IPS DF 6.9 (cell line): ENCODE results near the gene RSRC1.

Source experiments
- DNase-seq: peaks from one replicate; pipeline ENCODE4 v3.0.0-alpha.2; 2013; ENCODE audit warnings: low read depth, low spot score
- H3K27ac ChIP-seq: one replicate; pipeline ENCODE4 v1.5.1; 2013; ENCODE audit warnings: low read length, control low read depth
- H3K27me3 ChIP-seq: 2 replicates; pipeline ENCODE4 v1.6.1; 2013; ENCODE audit warnings: mild to moderate bottlenecking, low read length; ENCODE audit not compliant: control insufficient read depth, insufficient read depth
- H3K36me3 ChIP-seq: 2 replicates; pipeline ENCODE4 v1.6.1; 2013; ENCODE audit warnings: low read length; ENCODE audit not compliant: control insufficient read depth, insufficient read depth
- H3K4me1 ChIP-seq: 2 replicates; pipeline ENCODE4 v1.6.1; 2013; ENCODE audit warnings: low read length; ENCODE audit not compliant: control insufficient read depth, insufficient read depth
- H3K4me3 ChIP-seq: 2 replicates; pipeline ENCODE4 v1.5.1; 2013; ENCODE audit warnings: mild to moderate bottlenecking, low read length
- H3K9me3 ChIP-seq: 2 replicates; pipeline ENCODE4 v1.6.1; 2013; ENCODE audit warnings: low read length, inconsistent platforms; ENCODE audit not compliant: control insufficient read depth, insufficient read depth
- WGBS: extraction: QIAGEN DNeasy Blood & Tissue Kit; methylation state at CpG from one replicate; pipeline ENCODE4 v1.1.7; 2013; ENCODE audit warnings: mixed read lengths, missing lambda C conversion rate; ENCODE audit not compliant: insufficient read length, insufficient coverage; 5-methylcytosine and 5-hydroxymethylcytosine counted together

The RSRC1 gene

GRCh38 chr3:158128755-158129154, 18.9 kb downstream of the RSRC1 start:
- Histone ChIP-seq H3K27ac (no peak overlapping the region), H3K27me3 (no peaks in the 10 kb centered on the region), H3K4me1 (no peaks in the 10 kb centered on the region; the same call in 1 of the 2 replicates), H3K9me3 (no peaks in the 10 kb centered on the region), H3K4me3 (no peak overlapping the region), H3K36me3 (no peaks in the 10 kb centered on the region)
- no CpG with 5 or more reads among the region's 6 CpGs for WGBS
- no peak for DNase-seq

- DNase-seq, result no peak
- WGBS, result no CpG with 5 or more reads among the region's 2 CpGs
- no peaks in the 10 kb centered on the region for H3K4me1 ChIP-seq
- H3K27me3 ChIP-seq, result no peaks in the 10 kb centered on the region
- H3K9me3 ChIP-seq, result no peaks in the 10 kb centered on the region
- H3K27ac ChIP-seq, result no peak overlapping the region
- no peaks in the 10 kb centered on the region for H3K36me3 ChIP-seq
- no peak overlapping the region for H3K4me3 ChIP-seq
Measured at GRCh38 chr3:158134363-158134762, 24.5 kb downstream of the RSRC1 start.

- no peak overlapping the region for H3K4me3 ChIP-seq
- DNase-seq, result no peak
- H3K36me3 ChIP-seq, result no peaks in the 10 kb centered on the region
- H3K9me3 ChIP-seq, result no peaks in the 10 kb centered on the region
- no peaks in the 10 kb centered on the region for H3K4me1 ChIP-seq
- no peak overlapping the region for H3K27ac ChIP-seq
- WGBS, result no CpG with 5 or more reads among the region's 2 CpGs
- no peaks in the 10 kb centered on the region for H3K27me3 ChIP-seq
Measured at GRCh38 chr3:158140396-158140795, 30.5 kb downstream of the RSRC1 start.

- no peak overlapping the region for H3K27ac ChIP-seq
- no peaks in the 10 kb centered on the region for H3K27me3 ChIP-seq
- H3K4me3 ChIP-seq, result no peak overlapping the region
- no peaks in the 10 kb centered on the region for H3K9me3 ChIP-seq
- no peaks in the 10 kb centered on the region for H3K4me1 ChIP-seq
- no peak for DNase-seq
- no CpG with 5 or more reads among the region's 2 CpGs for WGBS
- no peaks in the 10 kb centered on the region for H3K36me3 ChIP-seq
Measured at GRCh38 chr3:158148218-158148617, 38.3 kb downstream of the RSRC1 start.

GRCh38 chr3:158152186-158152585, 42.3 kb downstream of the RSRC1 start:
- WGBS, result no CpG with 5 or more reads among the region's 2 CpGs
- Histone ChIP-seq H3K9me3 (no peaks in the 10 kb centered on the region), H3K36me3 (no peaks in the 10 kb centered on the region), H3K4me1 (no peaks in the 10 kb centered on the region), H3K27ac (no peak overlapping the region), H3K27me3 (no peaks in the 10 kb centered on the region), H3K4me3 (no peak overlapping the region)
- no peak for DNase-seq

GRCh38 chr3:158158969-158159368, 49.1 kb downstream of the RSRC1 start:
- H3K9me3 ChIP-seq, result no peaks in the 10 kb centered on the region
- H3K27me3 ChIP-seq, result no peaks in the 10 kb centered on the region
- H3K4me3 ChIP-seq, result no peak overlapping the region
- no peaks in the 10 kb centered on the region for H3K36me3 ChIP-seq
- H3K27ac ChIP-seq, result no peak overlapping the region
- no peaks in the 10 kb centered on the region for H3K4me1 ChIP-seq
- no peak for DNase-seq

GRCh38 chr3:158159714-158160113, 49.8 kb downstream of the RSRC1 start:
- H3K36me3 ChIP-seq, result no peaks in the 10 kb centered on the region

GRCh38 chr3:158160958-158161357, 51.1 kb downstream of the RSRC1 start:
- Histone ChIP-seq H3K9me3 (no peaks in the 10 kb centered on the region), H3K4me3 (no peak overlapping the region), H3K4me1 (no peaks in the 10 kb centered on the region), H3K27ac (no peak overlapping the region), H3K27me3 (no peaks in the 10 kb centered on the region), H3K36me3 (no peaks in the 10 kb centered on the region)
- DNase-seq, result no peak

More at GRCh38 chr3:158159714-158160113, 49.8 kb downstream of the RSRC1 start:
- Histone ChIP-seq H3K27me3 (no peaks in the 10 kb centered on the region), H3K4me3 (no peak overlapping the region), H3K27ac (no peak overlapping the region), H3K9me3 (no peaks in the 10 kb centered on the region), H3K4me1 (no peaks in the 10 kb centered on the region)
- no peak for DNase-seq
- WGBS, result no CpG with 5 or more reads among the region's 3 CpGs

GRCh38 chr3:158165141-158165655, 55.3 kb downstream of the RSRC1 start:
- Histone ChIP-seq H3K27ac (no peak overlapping the region), H3K4me1 (no peaks in the 10 kb centered on the region), H3K4me3 (no peak overlapping the region), H3K27me3 (no peaks in the 10 kb centered on the region), H3K9me3 (no peaks in the 10 kb centered on the region), H3K36me3 (no peaks in the 10 kb centered on the region)
- no peak for DNase-seq
- whole genome bisulfite sequencing, result no CpG with 5 or more reads among the region's 5 CpGs

GRCh38 chr3:158165730-158166129, 55.8 kb downstream of the RSRC1 start:
- H3K27me3 ChIP-seq, result no peaks in the 10 kb centered on the region
- no peaks in the 10 kb centered on the region for H3K4me1 ChIP-seq
- no peak overlapping the region for H3K4me3 ChIP-seq
- no peak for DNase-seq
- no peak overlapping the region for H3K27ac ChIP-seq
- H3K9me3 ChIP-seq, result no peaks in the 10 kb centered on the region
- no peaks in the 10 kb centered on the region for H3K36me3 ChIP-seq

- H3K4me3 ChIP-seq, result no peak overlapping the region
- H3K36me3 ChIP-seq, result no peaks in the 10 kb centered on the region
- no peak for DNase-seq
- no peaks in the 10 kb centered on the region for H3K4me1 ChIP-seq
- no peaks in the 10 kb centered on the region for H3K27me3 ChIP-seq
- no peaks in the 10 kb centered on the region for H3K9me3 ChIP-seq
- no peak overlapping the region for H3K27ac ChIP-seq
- no CpG with 5 or more reads among the region's 2 CpGs for WGBS
Measured at GRCh38 chr3:158166223-158166622, 56.3 kb downstream of the RSRC1 start.
